GM21619 (cell line): ENCODE results near the gene EGR4.

Source experiments
- ATAC-seq: cut with Tn5 transposase; IDR thresholded peaks from one replicate; pipeline ENCODE4 v1.9.1; 2021; ENCODE audit not compliant: unreplicated experiment

The EGR4 gene

DNA sequence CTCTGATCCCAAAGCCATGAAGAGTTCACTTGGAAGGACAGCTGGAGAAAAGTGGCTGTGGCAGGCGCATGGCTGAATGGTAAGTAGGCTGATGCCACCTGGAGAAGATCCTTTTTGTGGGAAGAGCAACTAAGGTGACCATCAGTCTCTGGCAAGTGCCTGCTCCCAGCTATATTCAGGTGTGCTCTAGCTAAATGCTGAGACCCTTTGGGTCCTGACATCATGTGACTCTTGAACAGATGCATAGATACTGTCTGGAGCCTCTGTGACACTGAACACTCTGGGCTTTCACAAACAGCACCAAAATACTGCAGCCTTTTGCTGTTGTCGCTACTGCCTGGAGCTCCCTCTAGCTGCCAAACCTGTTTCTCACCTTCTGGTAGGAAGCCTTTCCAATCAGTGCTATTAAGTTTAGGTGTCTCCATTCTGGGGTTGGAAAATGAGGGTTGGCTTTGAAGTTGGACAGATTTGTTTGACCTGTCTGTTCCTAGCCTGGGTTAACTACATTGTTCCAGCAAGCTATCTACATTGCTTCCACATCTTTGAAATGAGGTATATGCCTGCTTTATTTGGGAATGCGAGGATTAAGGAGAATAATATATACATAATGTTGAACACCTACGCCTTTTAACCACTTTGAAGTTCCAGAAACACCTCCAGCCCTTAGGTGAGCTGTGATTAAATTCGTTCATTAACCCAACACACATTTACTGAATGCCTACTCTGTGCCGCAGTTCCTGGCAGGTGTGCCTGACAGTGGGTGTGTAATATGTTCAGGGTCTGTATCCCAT, 3.1 kb downstream of the EGR4 start:
- ATAC-seq: no peak

DNA sequence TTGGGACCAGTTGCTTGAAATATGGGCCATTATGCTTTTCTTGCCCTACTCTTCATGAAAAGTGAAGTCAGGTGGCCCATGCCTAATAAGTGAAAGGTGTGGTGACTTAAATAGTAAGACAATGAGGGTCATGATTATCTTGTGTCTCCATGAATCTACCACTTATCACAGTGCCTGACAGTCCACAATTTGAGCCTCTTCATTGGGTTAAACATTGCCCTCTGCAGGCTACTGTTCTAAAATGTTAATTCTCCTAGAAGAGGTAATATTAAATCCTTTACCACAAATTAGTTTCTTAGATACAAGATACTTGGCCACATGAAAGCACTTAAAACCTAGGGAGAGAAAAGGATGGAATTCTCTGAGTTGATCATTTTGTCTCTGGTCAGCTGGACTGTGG, 4.0 kb downstream of the EGR4 start:
- no peak for ATAC-seq

DNA sequence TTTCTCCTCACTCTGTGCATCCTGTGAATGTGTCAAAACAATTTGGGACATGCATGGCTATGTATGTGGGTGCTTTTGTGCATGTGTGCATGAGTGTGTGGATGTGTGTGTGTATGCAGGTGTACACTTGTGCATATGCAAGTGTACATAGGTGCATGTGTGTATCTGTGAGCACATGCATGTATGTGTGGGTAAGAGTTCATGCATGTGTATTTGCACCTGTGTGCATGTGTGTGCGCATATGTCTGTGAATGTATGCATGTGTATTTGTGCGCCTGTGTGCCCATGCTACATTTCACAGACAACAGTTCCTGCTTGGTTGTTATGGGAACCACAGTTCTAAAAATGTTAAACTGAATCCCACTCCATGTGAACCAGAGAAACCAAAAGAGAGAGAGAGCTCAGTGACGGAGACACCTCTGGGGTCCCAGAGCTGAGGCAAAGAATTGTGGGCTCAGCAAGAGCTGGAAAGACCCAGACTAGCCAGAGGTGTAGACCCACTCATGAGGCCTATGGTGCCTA, 7.2 kb downstream of the EGR4 start:
- no peak for ATAC-seq

DNA sequence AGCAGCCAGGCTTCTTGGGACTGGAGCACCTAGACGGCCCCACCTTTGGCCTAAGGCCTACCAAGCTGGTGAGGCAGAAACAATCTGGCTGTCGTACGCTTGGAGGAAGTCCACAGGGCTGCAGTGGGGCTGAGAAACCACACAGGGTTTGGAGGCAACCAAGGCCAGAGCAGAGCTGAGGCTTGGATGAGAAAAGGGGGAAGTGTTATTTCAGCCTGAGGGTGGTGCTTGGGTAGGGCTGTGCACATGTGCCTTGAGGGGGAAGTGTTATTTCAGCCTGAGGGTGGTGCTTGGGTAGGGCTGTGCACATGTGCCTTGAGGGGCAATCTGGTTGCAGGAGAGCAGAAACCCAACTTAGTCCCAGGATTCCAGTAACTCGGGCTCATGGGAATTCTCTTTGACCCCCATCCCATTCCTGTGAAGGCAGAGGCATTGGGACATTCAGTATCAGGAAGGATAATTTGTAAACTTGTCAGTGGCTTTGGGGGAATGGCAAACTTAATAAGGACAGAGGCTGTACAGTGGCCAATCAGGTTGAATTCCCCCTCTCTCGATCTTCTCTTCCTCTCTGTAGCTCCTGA, 8.1 kb downstream of the EGR4 start:
- ATAC-seq: peak; percentile 46

DNA sequence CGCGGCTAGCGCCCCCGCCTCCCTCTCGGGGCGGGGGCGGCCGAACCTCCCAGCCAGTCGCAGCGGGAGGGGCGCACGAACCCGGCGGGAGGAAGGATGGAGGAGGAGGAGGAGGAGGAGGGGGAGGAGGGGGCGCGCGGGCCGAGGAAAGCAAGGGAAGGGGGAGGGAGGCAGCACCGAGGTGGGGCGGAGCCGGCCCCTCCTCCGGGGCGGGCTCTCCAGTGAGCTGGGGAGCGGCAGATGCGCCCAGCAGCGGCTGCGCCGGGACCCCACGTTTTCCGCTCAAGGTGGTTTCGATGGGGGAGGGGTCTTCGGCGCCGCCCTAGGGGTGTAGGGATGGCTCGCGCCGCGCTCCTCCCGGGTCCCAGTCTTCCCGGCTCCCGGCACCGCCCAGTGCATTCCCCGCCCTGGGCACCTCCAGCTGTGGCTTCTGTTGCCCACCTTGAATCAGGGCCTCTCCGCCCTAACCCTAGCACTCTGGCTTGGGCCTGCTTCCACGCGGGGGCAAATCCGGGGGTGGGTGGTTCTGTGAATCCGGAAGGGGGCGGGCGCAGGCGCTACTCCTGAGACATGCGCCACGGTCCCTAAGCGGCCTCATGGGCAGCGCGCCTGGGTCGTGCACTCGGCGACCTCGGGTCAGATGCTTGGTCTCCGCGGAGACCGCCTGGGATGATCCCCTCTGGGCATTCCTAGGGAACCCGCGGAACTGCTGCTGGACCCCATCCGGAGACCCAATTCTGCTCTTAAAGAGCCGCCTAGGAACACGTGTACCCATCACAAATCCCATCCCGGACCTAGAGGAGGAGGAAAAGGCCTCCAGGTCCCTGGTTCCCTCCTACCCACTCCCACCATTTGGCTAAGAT, 8.8 kb downstream of the EGR4 start, which contains the start of gene FBXO41:
FBXO41 (minus strand) TSS at position 183 of the 863 bp plus-strand sequence. CDS start 14,848 bp downstream, outside the sequence.
- ATAC-seq: peak; percentile 78

DNA sequence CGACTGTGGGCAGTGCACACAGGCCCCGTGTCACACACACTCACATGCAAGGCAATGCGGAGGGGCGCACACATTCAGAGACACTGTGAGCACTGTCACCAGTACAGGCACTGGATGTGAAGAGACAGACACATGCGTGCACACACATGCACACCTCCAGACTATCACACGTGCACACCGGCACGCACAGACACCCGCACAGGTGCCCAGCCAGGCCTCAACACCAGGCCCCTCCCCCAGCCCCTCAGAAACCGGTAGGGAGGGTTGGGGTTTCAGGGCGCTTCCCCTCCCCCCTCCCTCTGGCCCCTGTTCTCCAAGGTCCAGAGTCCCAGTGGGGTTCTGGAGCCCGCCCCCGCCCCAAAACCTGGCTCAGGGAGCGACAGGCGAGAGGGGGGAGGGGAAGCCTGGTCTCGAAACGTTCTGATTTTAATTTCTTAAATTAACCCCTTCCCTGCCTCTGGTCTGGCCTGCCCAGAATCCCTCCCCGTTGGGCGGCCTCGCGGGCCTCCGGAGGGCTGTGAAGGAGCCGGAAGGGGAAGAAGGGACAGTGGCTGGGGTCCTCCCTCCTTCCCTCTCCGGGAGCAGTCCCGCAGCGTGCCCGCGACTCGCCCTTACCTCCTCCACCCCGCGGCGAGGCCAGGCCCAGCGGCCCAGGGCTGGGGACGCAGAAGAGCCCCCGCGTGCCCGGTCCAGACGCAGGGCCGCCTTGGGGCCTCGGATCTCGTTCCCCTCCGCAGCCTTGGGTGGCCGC, 9.6 kb downstream of the EGR4 start:
- peak; percentile 27 for ATAC-seq

DNA sequence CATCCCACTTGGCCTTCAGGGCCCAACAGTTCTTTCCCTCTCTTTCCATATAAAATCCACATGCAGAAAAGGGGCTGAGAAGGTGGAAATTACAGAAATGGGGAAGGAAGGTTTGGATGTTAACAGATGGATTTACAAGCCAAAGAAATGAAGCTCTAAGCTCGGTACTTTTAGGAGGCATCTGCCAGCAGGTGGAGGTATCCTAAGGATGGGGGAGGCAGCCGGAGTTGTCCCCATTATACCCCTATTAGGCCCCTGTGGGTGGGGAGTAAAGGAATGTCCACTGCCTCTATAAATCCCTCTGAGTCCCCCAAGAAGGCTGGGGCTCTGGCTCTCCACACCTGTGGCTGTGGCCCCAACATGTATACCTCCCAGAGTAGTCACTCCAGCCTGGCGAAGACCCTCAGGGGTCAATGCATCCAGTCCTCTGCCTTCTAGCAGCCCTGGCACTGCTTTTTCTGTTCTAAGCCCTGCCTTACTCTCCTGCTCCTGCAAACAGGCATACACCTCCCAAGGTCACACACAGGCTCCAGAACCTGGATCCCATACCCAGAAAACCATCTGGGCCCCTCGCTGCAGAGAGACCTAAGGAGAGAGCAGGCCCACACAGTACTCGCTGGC, 10.3 kb downstream of the EGR4 start:
- no peak for ATAC-seq

DNA sequence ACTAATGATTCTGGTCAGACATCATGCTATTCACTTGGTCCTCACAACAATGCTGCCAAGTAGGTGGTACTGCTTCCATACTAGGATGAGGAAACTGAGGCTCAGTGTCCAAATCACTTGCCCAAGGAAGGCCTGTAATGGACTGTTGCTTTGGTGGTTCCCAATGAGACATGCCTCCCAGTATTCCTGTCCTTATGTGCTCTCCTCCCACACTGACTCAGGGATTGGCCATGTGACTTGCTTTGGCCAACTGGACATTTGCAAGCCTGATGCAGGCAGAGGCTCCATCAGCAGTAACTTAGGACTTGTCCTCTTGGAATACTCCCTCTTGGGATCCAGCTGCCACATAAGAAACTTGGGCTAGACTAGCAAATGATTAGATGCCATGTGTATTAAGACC, 12.1 kb downstream of the EGR4 start:
- no peak for ATAC-seq

DNA sequence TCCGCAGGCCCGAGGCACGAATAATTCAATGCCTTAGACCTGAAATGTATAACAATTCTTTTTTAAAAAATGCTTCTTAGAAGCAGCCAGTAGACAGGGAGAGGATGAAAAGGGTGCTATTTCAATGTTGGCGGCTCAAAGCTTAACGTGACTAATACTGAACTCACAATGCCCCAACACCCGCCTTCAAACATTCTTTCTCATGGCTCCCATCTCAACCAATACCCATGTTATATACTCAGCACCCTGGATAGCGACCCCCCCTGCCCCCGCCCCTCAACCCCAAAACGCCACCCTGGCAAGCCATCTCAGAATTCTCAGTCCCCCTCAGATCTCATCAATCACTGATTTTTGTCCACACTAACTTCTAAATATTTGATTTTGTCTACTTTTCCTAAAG, 13.5 kb downstream of the EGR4 start:
- no peak for ATAC-seq

DNA sequence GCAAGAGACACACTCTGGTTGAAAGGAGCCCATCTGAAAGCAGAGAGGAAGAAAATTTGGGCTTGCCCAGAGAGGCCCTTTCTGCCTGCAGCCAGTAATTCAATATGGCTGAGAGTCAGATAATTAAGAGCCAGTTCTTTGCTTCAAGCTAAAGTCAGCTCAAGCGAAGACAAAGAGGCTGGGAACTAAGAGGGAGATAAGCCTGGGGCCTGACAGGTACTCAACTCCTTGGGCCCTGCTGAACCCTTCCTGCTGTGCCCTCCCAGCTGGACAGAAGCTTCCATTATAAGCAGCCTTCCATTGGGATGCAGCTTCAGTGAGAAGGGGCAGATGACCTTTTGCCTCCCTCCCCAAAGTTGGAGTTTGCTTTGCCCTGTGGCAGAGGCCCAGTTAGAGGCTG, 21.1 kb downstream of the EGR4 start:
- no peak for ATAC-seq

DNA sequence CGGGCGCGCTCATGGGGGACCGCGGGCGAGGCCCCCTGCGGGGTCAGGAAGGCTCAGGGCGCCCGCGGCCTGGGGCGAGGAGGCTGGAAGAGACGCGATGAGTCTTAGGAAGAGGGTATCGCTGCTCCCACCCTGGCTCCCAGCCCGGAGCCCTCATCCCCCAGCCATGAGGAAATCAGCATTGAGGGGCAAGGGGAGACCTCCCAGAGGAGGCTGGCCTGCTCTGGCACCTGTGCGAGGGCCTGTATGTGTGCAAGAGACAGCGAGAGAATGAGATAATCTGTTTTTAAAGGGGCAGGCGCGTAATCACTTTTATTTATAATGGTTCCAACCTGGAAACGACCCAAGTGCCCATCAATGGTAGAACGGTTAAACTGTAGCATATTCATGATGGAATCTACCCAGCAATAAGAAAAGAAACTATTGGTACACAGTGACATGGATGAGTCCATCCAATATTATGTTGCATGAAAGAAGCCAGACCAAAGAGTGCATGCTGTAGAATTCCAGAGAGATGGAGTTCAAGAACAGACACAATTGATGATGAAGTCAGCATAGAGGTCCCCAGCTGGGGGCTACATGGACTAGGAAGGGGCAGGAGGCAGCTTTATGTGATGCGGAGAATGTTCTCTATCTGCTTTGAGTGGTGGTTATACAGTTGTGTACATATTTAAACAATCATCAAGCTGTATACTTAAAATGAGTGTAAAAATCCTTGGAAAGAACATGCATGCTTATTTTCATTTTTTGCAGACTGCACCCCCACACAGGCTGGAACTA, 23.5 kb downstream of the EGR4 start:
- no peak for ATAC-seq

DNA sequence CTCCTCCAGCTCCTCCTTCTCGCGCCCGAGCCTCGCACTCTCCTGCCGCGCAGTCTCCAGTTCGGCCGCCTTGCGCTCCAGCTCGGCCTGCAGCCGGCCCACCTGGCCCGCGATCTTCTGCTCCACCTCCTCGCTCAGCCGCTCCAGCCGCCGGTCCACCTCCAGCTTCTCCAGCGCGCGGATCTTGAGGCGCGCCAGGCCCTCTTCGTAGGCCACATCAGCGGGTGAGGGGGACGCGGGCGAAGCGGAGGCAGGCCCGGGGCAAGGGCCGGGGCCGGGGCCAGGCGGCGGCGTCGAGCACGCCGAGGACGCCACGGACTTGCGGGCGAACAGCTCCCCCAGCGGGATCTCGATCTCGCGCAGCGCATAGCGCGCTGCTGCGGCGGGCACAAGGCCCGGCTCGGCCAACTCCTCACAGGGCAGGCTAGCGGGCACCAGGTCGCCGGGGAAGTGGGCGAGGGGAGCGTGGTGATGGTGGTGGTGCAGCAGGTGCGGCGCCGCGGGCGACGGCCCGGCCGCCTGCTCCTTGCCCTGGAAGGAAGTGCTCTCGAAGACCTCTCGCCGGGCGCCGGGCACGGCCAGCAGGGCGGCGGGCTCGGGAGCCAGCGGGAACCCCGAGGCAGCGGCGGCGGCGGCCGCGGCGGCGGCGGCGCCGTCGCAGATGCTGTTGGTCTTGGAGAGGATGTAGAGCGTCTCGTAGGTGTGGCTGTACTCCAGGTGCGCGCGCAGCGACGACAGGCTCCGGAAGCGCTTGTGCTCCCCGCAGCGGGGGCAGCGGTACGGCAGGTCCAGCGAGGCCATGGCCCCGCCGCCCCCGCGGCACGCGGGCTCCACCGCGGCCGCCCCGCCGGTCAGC, 24.3 kb downstream of the EGR4 start:
- peak; percentile 79 for ATAC-seq

DNA sequence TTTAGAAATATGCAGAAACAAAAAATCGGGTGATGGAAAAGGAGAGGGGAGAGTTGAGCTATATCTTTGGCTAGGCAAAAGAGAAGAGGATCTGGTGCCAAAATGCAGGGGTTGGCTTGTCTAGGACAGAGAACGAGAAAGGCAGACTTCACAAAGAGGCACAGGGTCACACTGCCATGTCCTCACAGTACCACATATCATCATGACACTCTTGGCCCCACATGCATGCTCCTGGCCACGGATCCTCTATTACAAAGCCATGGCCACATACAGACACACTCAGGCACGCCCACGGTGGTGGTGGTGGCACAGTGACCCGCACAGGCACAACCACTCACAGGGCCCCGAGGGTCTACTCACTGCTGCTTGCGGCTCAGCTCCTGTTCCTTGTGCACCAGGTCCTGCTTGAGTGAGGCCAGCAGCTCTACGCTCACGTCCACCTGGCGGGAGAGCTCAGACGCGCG, 24.9 kb downstream of the EGR4 start:
- no peak for ATAC-seq

DNA sequence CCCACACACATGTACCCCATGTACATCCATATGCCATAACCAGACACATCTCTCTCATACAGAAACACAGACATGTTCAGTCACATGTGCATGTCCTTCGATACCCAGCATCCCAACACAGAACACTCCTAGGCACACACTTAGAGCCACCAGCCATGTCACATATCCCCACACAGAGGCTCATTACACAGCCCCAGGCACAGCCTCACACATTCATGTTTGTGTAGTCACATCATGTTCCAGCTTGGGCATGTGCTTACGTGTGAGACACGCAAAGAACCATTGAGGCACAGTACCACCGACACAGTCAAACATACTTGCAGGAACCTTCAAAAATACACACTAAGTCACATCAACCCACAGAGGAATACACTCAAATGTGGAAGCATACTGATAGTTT, 26.3 kb downstream of the EGR4 start:
- ATAC-seq: no peak

DNA sequence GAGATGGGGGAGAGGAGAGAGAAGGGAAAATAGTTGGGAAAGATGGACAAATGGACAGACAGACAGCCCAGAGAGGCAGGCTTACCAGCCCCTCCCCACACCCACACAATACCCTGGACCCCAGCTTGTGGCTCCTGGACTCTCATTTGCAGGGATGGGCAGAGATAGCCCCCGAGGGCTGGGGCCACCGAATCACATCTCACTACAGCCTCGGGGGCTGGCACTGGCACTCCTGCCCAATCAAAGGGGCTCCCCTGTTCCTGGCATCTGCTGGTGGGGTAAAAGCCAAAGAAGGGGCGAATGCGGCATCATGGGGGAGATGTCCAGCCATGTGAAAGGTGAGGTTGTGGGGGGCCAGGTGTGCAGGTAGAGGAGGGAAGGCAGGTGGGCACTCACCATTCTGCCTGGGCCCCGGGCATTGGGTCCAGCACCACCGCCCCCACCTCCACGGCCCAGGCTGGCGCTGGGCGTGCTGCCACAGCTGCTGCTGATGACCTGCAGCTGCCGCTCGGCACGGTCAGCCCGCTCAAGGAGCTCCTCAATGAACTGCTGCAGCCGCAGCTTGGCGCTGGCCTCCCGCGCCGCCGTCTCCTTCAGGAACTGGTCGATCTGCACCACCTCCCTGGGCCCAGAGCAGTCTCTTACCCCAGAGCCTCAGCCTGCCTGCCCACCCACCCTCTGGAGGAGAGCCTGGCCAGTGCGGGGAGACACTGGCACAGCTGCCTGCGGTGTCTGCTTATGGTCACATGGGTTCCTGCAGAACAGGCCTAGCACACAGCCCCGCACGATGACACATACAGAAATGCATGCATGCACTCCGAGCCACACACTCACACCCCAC, 27.1 kb downstream of the EGR4 start:
- no peak for ATAC-seq

DNA sequence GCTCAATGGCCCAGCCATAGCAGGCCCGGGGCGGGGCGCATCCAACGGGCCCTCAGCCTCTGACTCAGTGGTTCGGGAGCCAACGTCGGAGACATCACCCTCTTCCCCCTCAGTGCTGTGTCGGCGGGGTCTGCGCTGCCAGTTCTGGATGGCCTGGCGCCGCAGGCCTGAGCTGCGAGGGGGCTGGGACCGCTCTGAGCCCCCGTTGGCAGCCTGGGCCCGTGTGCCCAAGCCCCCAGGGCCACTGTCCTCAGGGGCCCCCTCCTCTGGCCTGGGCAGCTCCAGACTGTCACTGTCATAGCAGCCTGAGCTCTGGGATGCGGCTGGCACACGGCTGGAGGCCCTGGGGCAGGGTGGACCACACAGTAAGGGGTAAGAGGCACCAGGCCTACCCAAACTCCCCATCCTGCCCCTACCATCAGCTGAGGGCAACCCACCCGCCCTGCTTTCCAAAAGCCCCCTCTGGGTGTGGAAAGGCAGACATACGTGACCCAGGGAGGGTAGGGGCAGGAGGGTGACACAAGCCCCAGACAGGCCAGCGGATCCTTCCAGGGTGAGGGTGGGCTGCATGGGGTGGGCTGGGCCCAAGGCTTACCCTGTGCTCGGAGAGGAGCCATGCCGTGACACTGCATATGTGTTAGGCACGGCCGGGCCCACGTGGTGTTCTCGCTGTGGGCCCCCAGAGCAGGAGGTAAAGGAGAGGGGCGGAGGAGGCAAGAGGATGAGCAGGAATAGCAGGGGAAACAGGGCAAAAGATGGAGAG, 27.9 kb downstream of the EGR4 start:
- ATAC-seq: no peak

DNA sequence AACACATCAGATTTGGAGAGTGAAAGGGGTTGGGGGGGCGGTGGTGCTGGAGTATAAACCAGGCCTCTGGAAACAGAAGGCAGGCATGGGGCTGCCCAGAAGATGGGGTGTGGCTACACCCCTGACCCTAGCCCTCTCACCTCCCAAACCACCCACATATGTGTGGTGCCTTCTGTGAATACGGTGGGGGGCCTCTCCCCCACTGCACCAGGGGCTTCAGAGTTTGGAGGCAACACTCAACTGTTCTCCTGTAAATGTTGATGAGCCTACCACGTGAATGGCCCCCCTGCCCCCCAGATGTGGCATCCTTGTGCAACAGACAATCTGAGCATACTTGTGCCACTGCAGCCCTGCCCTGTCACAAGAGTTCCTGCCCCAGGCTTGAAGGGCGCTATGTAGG, 28.6 kb downstream of the EGR4 start:
- no peak for ATAC-seq
